BLaER1 (cell line): ENCODE results near the gene IFI6.
"Not testable (repeated sequence)": the region's sequence is repeated elsewhere in the genome, so short reads cannot be mapped to it uniquely, and the experiment has no call there.

Experiments used
- H3K27ac ChIP-seq: shearing (Covaris generic); formaldehyde crosslinking; 2 replicates; pipeline ENCODE4 v1.8.1; 2022
- H3K27me3 ChIP-seq: shearing (Covaris generic); formaldehyde crosslinking; 2 replicates; pipeline ENCODE4 v1.8.1; 2022
- H3K36me3 ChIP-seq: shearing (Covaris generic); formaldehyde crosslinking; 2 replicates; pipeline ENCODE4 v1.8.1; 2022
- H3K4me1 ChIP-seq: shearing (Covaris generic); formaldehyde crosslinking; 2 replicates; pipeline ENCODE4 v1.8.1; 2022
- H3K4me2 ChIP-seq: shearing (Covaris generic); formaldehyde crosslinking; 2 replicates; pipeline ENCODE4 v1.8.1; 2022
- H3K4me3 ChIP-seq: shearing (Covaris generic); formaldehyde crosslinking; 2 replicates; pipeline ENCODE4 v1.8.1; 2022
- H3K9ac ChIP-seq: shearing (Covaris generic); formaldehyde crosslinking; 2 replicates; pipeline ENCODE4 v1.8.1; 2022
- H3K9me3 ChIP-seq: shearing (Covaris generic); formaldehyde crosslinking; 2 replicates; pipeline ENCODE4 v1.8.1; 2022
- H4K20me1 ChIP-seq: shearing (Covaris generic); formaldehyde crosslinking; 2 replicates; pipeline ENCODE4 v1.8.1; 2022
- Cebpa-rat ChIP-seq: shearing (Covaris generic); IDR thresholded peaks from 2 replicates; pipeline ENCODE4 v1.8.1; 2022

Gene IFI6

DNA sequence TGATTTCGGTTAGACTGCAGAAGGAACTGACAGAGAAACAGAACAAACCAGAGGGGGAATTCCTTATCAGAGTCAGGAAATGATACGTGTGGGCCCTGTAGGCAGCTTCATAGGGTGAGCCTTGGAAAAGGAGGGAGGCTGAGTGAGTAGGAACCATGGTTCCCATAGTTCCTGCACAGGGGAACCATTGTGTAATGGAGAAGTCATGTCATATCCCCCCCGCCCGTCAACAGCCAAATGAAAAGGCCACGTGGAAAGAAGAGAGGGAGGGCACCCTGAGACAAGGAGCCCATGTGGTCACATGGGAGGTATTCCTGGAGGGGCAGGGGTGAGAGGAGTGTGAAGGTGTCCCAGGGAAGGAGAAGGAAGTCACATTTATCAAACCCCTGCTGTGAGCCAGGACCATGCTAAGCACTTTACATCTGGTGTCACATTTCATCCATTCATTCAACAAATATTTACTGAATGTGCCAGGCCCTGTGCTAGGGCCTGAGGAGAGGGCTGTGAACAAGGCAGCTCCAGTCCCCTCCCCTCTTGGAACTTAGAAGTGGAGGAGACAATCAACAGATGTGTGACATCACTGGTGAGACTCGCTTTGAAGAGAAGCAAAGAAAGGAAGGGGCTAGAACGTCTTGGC is 21.3 kb downstream of the IFI6 start:
- Histone ChIP-seq H3K4me1 (peaks cover 57% of the 10 kb centered on the region), H3K9me3 (no peaks in the 10 kb centered on the region), H3K27me3 (no peaks in the 10 kb centered on the region), H3K4me3 (no peak overlapping the region), H3K27ac (peak overlapping the region; percentile 47; the same call in 1 of the 2 replicates), H3K9ac (no peak overlapping the region; the same call in 1 of the 2 replicates), H4K20me1 (no peaks in the 10 kb centered on the region), H3K36me3 (no peaks in the 10 kb centered on the region), H3K4me2 (peak overlapping the region; percentile 55)
- no peak for TF ChIP-seq Cebpa-rat

DNA sequence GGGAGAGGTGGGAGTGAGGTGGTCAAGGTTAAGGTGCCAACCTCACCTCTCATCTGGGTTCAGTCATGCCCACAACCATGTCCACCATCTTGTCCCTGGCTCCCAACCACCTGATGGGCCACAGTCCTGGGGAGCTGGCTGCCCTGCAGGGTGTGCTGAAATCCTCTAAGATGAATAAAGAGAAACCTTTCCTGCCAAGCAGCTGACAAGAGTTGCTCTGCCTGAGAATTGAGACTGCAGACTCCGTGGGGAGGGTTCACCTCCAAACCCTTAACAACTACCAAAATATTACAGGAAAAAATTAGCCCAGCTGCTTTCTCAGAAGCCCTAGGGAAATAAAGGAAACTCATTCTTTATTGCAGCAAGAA is 21.8 kb downstream of the IFI6 start:
- Histone ChIP-seq H3K4me1 (peaks cover 51% of the 10 kb centered on the region), H3K27me3 (no peaks in the 10 kb centered on the region), H4K20me1 (no peaks in the 10 kb centered on the region), H3K4me3 (no peak overlapping the region), H3K9ac (no peak overlapping the region), H3K4me2 (peak overlapping the region; percentile 55), H3K36me3 (no peaks in the 10 kb centered on the region), H3K9me3 (no peaks in the 10 kb centered on the region), H3K27ac (peak overlapping the region; percentile 47; the same call in 1 of the 2 replicates)
- no peak for TF ChIP-seq Cebpa-rat

DNA sequence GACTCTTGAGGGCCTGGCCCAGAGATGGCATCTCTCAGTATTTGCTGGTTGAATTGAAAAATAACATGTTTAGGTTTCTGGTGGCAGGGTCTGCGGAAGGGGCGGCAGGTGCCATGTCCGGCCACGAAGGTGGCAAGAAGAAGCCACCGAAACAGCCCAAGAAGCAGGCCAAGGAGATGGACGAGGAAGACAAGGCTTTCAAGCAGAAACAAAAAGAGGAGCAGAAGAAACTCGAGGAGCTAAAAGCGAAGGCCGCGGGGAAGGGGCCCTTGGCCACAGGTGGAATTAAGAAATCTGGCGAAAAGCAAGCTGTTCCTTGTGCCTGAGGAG is 22.7 kb downstream of the IFI6 start:
- Histone ChIP-seq H3K9ac (no peak overlapping the region), H3K4me1 (peaks cover 43% of the 10 kb centered on the region), H4K20me1 (no peaks in the 10 kb centered on the region), H3K4me3 (no peak overlapping the region), H3K4me2 (no peak overlapping the region), H3K27ac (no peak overlapping the region), H3K27me3 (no peaks in the 10 kb centered on the region), H3K9me3 (no peaks in the 10 kb centered on the region), H3K36me3 (no peaks in the 10 kb centered on the region)
- no peak for TF ChIP-seq Cebpa-rat

DNA sequence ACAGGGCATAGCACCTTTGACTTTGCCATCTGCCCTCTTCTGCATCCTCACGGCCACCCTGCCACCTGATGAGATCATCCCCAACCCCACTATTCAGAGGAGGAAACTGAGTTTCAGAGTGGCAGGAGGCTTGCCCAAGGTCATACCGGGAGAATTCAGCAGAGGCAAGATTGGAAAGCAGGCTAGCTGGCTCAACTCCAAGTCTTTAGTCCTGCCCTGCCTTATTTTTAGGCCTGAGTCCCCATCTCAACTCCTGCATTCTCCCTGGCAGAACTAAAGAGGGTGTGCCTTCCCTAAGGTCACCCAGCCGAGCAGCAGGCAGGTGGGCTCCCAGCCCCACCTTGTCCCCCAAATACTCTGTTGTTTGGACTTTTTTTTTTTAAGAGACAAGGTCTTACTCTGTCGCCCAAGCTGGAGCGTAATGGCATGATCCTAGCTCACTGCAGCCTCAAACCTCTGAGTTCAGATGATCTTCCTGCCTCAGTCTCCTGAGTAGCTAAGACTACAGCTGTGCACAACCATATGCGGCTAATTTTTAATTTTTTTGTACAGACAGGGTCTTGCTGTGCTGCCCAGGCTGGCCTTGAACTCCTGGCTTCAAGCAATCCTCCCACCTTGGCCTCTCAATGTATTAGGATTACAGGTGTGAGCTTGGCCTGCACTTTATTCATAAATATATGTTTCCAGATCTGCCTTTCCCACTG is 23.2 kb downstream of the IFI6 start:
- no peaks in the 10 kb centered on the region for H3K27me3 ChIP-seq
- no peaks in the 10 kb centered on the region for H3K36me3 ChIP-seq
- no peak overlapping the region for H3K9ac ChIP-seq
- no peak for TF ChIP-seq Cebpa-rat
- H4K20me1 ChIP-seq, result no peaks in the 10 kb centered on the region
- H3K4me2 ChIP-seq, result no peak overlapping the region
- peaks cover 42% of the 10 kb centered on the region for H3K4me1 ChIP-seq
- H3K4me3 ChIP-seq, result no peak overlapping the region
- H3K27ac ChIP-seq, result no peak overlapping the region
- H3K9me3 ChIP-seq, result no peaks in the 10 kb centered on the region

DNA sequence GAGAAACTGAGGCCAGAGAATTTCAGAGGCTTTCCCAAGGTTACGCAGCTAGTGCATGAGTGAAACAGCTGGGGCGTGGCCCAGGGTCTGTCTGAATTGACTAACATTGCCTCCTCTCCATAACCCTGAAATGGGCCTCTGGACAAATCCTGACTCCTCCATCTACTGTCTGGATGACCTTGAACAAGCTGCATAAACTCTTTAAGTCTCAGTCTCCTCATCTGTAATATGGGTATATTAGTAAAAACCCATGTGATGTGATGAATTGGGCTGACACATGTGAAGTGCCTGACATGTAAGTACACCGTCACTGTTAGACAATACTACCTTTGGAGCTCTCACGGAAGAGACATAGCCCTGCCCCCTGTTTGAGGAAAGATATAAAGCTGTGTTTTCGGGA is 24.7 kb downstream of the IFI6 start:
- H3K27me3 ChIP-seq, result no peaks in the 10 kb centered on the region
- H3K9ac ChIP-seq, result no peak overlapping the region
- no peaks in the 10 kb centered on the region for H3K36me3 ChIP-seq
- peaks cover 38% of the 10 kb centered on the region for H3K4me1 ChIP-seq
- no peak overlapping the region for H3K27ac ChIP-seq
- no peaks in the 10 kb centered on the region for H4K20me1 ChIP-seq
- no peak for TF ChIP-seq Cebpa-rat
- H3K4me3 ChIP-seq, result no peak overlapping the region
- H3K4me2 ChIP-seq, result no peak overlapping the region
- no peaks in the 10 kb centered on the region for H3K9me3 ChIP-seq

DNA sequence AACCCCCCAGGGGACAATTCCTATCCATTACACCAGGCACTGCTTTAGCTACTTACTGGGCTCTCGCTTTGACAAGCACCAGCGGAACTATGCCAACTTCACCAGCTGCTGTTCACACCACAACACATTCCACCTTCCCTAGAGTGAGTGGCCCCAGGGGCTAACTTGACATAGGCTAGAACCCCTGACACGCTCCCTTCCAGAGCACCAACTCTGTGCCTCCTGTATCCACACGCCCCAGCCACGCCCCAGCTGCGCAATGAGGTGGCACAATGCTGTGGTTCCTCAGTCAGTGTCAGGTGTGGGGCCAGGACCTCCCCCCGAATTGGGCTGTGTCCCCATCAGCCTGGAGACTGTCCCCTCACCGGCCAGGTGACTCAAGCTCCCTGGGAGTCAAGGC is 25.3 kb downstream of the IFI6 start:
- H3K9ac ChIP-seq, result no peak overlapping the region
- no peak overlapping the region for H3K27ac ChIP-seq

DNA sequence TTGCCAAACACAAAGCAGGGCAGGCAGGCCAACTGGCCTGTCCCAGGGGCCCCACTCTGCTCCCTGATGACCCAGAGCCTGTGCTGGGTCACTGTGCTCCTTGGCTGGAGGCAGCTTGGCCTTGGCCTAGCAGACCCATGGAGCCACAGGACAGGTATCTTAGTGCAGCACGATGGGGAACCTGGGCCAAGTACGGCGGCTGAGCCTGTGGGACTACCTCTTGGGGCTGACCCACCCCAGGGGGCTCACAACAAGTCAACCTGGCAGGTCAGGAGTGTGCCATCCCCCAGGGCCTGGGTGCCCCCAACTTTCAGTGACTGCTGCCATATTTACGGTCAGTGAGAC is 26.9 kb downstream of the IFI6 start:
- TF ChIP-seq Cebpa-rat, result no peak
- Histone ChIP-seq H4K20me1 (no peaks in the 10 kb centered on the region), H3K27ac (no peak overlapping the region), H3K4me3 (no peak overlapping the region), H3K9ac (no peak overlapping the region), H3K27me3 (no peaks in the 10 kb centered on the region), H3K4me2 (no peak overlapping the region), H3K4me1 (peaks cover 21% of the 10 kb centered on the region), H3K9me3 (no peaks in the 10 kb centered on the region), H3K36me3 (no peaks in the 10 kb centered on the region)

More for the DNA sequence above, 25.3 kb downstream of the IFI6 start:
- peaks cover 37% of the 10 kb centered on the region for H3K4me1 ChIP-seq
- H3K4me2 ChIP-seq, result peak overlapping the region; percentile 39
- no peaks in the 10 kb centered on the region for H3K27me3 ChIP-seq
- TF ChIP-seq Cebpa-rat, result no peak
- H4K20me1 ChIP-seq, result no peaks in the 10 kb centered on the region
- no peak overlapping the region for H3K4me3 ChIP-seq
- H3K36me3 ChIP-seq, result no peaks in the 10 kb centered on the region
- no peaks in the 10 kb centered on the region for H3K9me3 ChIP-seq

DNA sequence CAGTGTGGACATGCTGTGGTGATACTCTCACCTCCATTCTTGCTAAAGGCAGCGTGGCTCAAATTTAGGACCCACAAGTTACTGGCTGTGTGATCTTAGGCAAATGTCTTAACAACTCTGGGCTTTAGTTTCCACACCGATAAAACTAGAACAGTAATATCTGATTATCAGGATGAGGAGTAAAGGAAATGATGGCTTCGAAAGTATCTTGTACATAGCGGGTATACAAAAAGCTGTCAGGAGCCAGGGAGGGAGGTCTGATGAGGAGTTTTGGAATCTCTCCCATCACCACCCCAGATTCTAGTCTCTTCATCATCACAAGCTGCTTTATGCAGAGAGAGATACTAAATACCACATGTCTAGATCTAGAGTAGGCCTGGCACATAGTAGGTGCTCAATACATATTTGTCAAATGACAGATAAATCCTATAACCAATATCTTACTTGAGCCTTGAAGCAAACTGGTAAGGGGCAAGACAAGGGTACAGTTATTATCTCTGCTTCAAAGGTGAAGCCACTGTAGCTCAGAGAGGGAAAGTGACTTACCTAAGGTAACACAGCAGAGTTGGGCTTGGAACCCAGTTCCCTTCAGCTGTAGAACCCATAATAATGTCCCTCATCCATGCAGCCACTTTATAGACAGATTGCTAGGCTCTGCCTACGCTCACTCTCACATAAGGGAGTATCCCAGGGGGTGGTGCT is 27.5 kb downstream of the IFI6 start:
- Histone ChIP-seq H3K27me3 (no peaks in the 10 kb centered on the region), H3K4me3 (no peak overlapping the region), H3K4me2 (no peak overlapping the region), H3K9me3 (no peaks in the 10 kb centered on the region), H4K20me1 (no peaks in the 10 kb centered on the region), H3K4me1 (peaks cover 19% of the 10 kb centered on the region), H3K36me3 (no peaks in the 10 kb centered on the region), H3K9ac (no peak overlapping the region), H3K27ac (no peak overlapping the region)
- no peak for TF ChIP-seq Cebpa-rat

DNA sequence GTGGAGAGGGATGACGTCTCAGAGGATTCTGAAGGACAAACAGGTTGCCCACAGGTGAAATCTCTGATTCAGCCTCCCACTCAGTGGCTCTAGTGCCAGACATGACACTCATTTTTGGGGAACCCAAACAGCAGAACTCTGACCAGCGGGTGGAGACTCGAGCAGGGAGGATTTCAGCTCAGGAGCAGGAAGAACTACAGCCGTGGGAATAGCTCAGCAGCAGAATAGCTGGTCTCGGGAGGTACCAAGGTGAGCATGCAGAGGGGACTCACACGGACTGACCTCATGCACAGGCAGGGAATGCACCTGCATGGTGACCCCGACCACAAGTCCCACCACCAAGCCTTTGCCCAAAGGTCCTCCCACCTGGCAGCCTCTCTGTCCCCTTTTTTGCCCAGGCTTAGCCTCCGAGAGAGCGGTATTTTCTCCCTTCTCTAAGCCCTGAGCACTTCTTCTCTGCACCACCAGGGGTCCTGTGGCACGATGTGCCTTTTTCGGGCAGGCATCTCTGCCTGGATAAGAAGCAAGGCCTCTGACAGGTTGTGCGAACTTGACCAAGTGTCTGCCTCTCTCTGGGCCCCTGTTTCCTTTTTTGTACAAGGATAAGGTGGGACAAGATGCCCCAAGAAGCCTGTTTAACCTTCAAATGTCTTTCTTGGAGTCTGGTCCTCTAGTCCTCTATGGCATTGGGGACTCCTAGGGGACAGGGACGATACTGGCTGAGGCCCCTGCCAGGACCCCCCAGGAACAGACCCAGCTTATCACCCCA is 28.2 kb downstream of the IFI6 start:
- H3K4me1 ChIP-seq, result peaks cover 22% of the 10 kb centered on the region
- H3K9ac ChIP-seq, result no peak overlapping the region
- no peaks in the 10 kb centered on the region for H3K27me3 ChIP-seq
- H3K4me3 ChIP-seq, result no peak overlapping the region
- no peaks in the 10 kb centered on the region for H3K9me3 ChIP-seq
- H4K20me1 ChIP-seq, result no peaks in the 10 kb centered on the region
- H3K4me2 ChIP-seq, result no peak overlapping the region
- H3K36me3 ChIP-seq, result no peaks in the 10 kb centered on the region
- no peak overlapping the region for H3K27ac ChIP-seq
- TF ChIP-seq Cebpa-rat, result no peak

DNA sequence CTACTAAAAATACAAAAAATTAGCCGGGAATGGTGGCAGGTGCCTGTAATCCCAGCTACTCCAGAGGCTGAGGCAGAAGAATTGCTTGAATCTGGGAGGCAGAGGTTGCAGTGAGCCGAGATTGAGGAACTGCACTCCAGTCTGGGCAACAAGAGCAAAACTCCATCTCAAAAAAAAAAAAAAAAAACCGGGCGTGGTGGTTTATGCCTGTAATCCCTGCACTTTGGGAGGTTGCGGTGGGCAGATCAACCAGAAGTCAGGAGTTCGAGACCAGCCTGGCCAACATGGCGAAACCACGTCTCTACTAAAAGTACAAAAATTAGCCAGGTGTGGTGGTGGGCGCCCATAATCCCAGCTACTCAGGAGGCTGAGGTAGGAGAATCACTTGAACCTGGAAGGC is 31.5 kb downstream of the IFI6 start:
- not testable (repeated sequence) for H3K4me3 ChIP-seq, H4K20me1 ChIP-seq, H3K36me3 ChIP-seq, H3K9ac ChIP-seq, H3K27ac ChIP-seq, H3K9me3 ChIP-seq, H3K27me3 ChIP-seq, H3K4me2 ChIP-seq
- H3K4me1 ChIP-seq, result peaks cover 42% of the 10 kb centered on the region
